IMR-90 (cell line): Measurements from ENCODE around the gene DCD. TPM values are rescaled to one million over a fixed set of nuclear protein-coding genes. Genes with fewer than 3 reads are reported as not detected.

Source experiments
- ATAC-seq: fragments of 200-7000 bp; cut with Tn5 transposase; 2 replicates; pipeline ENCODE4 v1.9.1; 2020; ENCODE audit warnings: low read depth, mild to moderate bottlenecking, moderate library complexity
- BruUV-seq: library from RNA; stranded (reverse); fragments of 400-500 nt; replicated peaks from 2 replicates; lab custom pipeline; 2021; lab: Mats Ljungman, UMichigan
- CTCF ChIA-PET: fragments of 300-600 bp; formaldehyde crosslinking; extraction: SDS; loops from one replicate; lab custom pipeline; 2021; ENCODE audit warnings: antibody characterized with exemption; lab: Yijun Ruan, JAX
- POLR2A ChIA-PET: fragments of 300-600 bp; sonication (Branson Sonifier 250); formaldehyde crosslinking; loops from one replicate; lab custom pipeline; 2022; ENCODE audit warnings: antibody characterized with exemption; ENCODE audit not compliant: unreplicated experiment; lab: Charles Lee
- DNase-seq: peaks from one replicate; pipeline ENCODE4 v3.0.0; 2013
- H2AFZ ChIP-seq: replicated peaks from 2 replicates; pipeline ENCODE3; 2013; ENCODE audit warnings: low read length, mild to moderate bottlenecking; ENCODE audit not compliant: poor library complexity
- H2AK5ac ChIP-seq: 2 replicates; pipeline ENCODE4 v1.6.1; 2013; ENCODE audit warnings: low read depth, low read length, inconsistent platforms
- H2AK9ac ChIP-seq: replicated peaks from 2 replicates; pipeline ENCODE3; 2013; ENCODE audit warnings: mild to moderate bottlenecking, low read depth, low read length, moderate library complexity; ENCODE audit not compliant: poor library complexity
- H2BK120ac ChIP-seq: 2 replicates; pipeline ENCODE4 v1.6.1; 2013; ENCODE audit warnings: low read depth, low read length, inconsistent platforms
- H2BK15ac ChIP-seq: 3 replicates; pipeline ENCODE4 v1.6.1; 2013; ENCODE audit warnings: low read depth, low read length, inconsistent platforms
- H2BK20ac ChIP-seq: 2 replicates; pipeline ENCODE4 v1.6.1; 2013; ENCODE audit warnings: low read depth, mild to moderate bottlenecking, inconsistent platforms, low read length, moderate library complexity
- H2BK5ac ChIP-seq: 2 replicates; pipeline ENCODE4 v1.6.1; 2013; ENCODE audit warnings: mild to moderate bottlenecking, low read depth, low read length, inconsistent platforms; ENCODE audit not compliant: poor library complexity, severe bottlenecking
- H3K14ac ChIP-seq: replicated peaks from 2 replicates; pipeline ENCODE4 v1.6.1; 2013; ENCODE audit warnings: low read depth, low read length, inconsistent platforms
- H3K18ac ChIP-seq: 2 replicates; pipeline ENCODE4 v1.6.1; 2013; ENCODE audit warnings: low read depth, low read length, control low read depth
- H3K23ac ChIP-seq: 2 replicates; pipeline ENCODE4 v1.6.1; 2013; ENCODE audit warnings: low read depth, low read length, inconsistent platforms
- H3K27ac ChIP-seq: 2 replicates; pipeline ENCODE4 v1.5.1; 2013; ENCODE audit warnings: mild to moderate bottlenecking, control low read depth, low read length; ENCODE audit not compliant: insufficient read depth
- H3K27me3 ChIP-seq: 2 replicates; pipeline ENCODE4 v1.6.1; 2013; ENCODE audit warnings: low read length; ENCODE audit not compliant: control insufficient read depth, insufficient read depth
- H3K36me3 ChIP-seq: 2 replicates; pipeline ENCODE4 v1.6.1; 2013; ENCODE audit warnings: low read length, mixed read lengths; ENCODE audit not compliant: control insufficient read depth, insufficient read depth
- H3K4ac ChIP-seq: 2 replicates; pipeline ENCODE4 v1.6.1; 2013; ENCODE audit warnings: low read depth, low read length, inconsistent platforms
- H3K4me1 ChIP-seq: 2 replicates; pipeline ENCODE4 v1.6.1; 2013; ENCODE audit warnings: low read length, mixed read lengths; ENCODE audit not compliant: control insufficient read depth, insufficient read depth
- H3K4me2 ChIP-seq: 2 replicates; pipeline ENCODE4 v1.6.1; 2013; ENCODE audit warnings: low read depth, mild to moderate bottlenecking, control low read depth, low read length, moderate library complexity
- H3K4me3 ChIP-seq: 2 replicates; pipeline ENCODE4 v1.5.1; 2013; ENCODE audit warnings: low read depth, mild to moderate bottlenecking, control low read depth, low read length, moderate library complexity; ENCODE audit not compliant: insufficient read depth
- H3K56ac ChIP-seq: 2 replicates; pipeline ENCODE4 v1.6.1; 2013; ENCODE audit warnings: low read length, inconsistent platforms; ENCODE audit not compliant: insufficient read depth; ENCODE audit errors: extremely low read depth
- H3K79me1 ChIP-seq, 2 experiments: 2 replicates each; pipeline ENCODE4 v1.6.1; 2013; ENCODE audit warnings: low read length in 2 of 2, inconsistent platforms in 1 of 2, low read depth in 1 of 2
- H3K9ac ChIP-seq: 2 replicates; pipeline ENCODE4 v1.6.1; 2013; ENCODE audit warnings: low read depth, low read length, control low read depth
- H3K9me1 ChIP-seq: 2 replicates; pipeline ENCODE4 v1.6.1; 2013; ENCODE audit warnings: low read length, inconsistent platforms; ENCODE audit not compliant: insufficient read depth
- H3K9me3 ChIP-seq: 2 replicates; pipeline ENCODE4 v1.6.1; 2013; ENCODE audit warnings: low read length; ENCODE audit not compliant: control insufficient read depth, insufficient read depth
- H4K20me1 ChIP-seq: 2 replicates; pipeline ENCODE4 v1.6.1; 2013; ENCODE audit warnings: low read length, inconsistent platforms; ENCODE audit not compliant: insufficient read depth
- H4K5ac ChIP-seq: 2 replicates; pipeline ENCODE4 v1.6.1; 2013; ENCODE audit warnings: mild to moderate bottlenecking, low read depth, low read length, control low read depth
- H4K8ac ChIP-seq, 2 experiments: 2 replicates each; pipeline ENCODE4 v1.6.1; 2013; ENCODE audit warnings: low read depth in 2 of 2, low read length in 2 of 2, control low read depth in 1 of 2, inconsistent platforms in 1 of 2
- H4K91ac ChIP-seq: 2 replicates; pipeline ENCODE4 v1.6.1; 2013; ENCODE audit warnings: low read depth, low read length, inconsistent platforms; ENCODE audit not compliant: insufficient read depth
- CHD1 ChIP-seq: IDR thresholded peaks from 2 replicates; pipeline ENCODE4 v1.6.1; 2012; ENCODE audit warnings: low read depth, low read length, improper control_type of control experiment
- POLR2A ChIP-seq: IDR thresholded peaks from 2 replicates; pipeline ENCODE4 v1.6.1; 2012; ENCODE audit warnings: mild to moderate bottlenecking, low read depth, low read length
- RFX5 ChIP-seq: IDR thresholded peaks from 2 replicates; pipeline ENCODE4 v1.8.0; 2012; ENCODE audit warnings: low read depth, mild to moderate bottlenecking, low read length, moderate library complexity
- SMC3 ChIP-seq: fragments of 150-350 bp; IDR thresholded peaks from 2 replicates; pipeline ENCODE4 v1.6.1; 2016; ENCODE audit warnings: low read depth, mild to moderate bottlenecking, antibody characterized with exemption, low read length, moderate library complexity
- USF2 ChIP-seq: fragments of 150-350 bp; IDR thresholded peaks from 2 replicates; pipeline ENCODE4 v1.6.1; 2017; ENCODE audit warnings: mild to moderate bottlenecking, antibody characterized with exemption, low read length, low read depth
- WGBS, 2 experiments: methylation state at CpG; one replicate each; pipeline versions ENCODE4 v1.1.5 to v1.1.7; 2013; ENCODE audit warnings: missing lambda C conversion rate in 2 of 2; ENCODE audit not compliant: insufficient read length in 1 of 2; ENCODE audit errors: extremely low coverage in 2 of 2; 5-methylcytosine and 5-hydroxymethylcytosine counted together
- dilution Hi-C: fragments of 300-500 bp; cut with HindIII; formaldehyde crosslinking; loops from one replicate; pipeline ENCODE4 v1.14.3; 2018; ENCODE audit warnings: low sequenced_read_pairs; ENCODE audit not compliant: unreplicated experiment
- in situ Hi-C: fragments of 300-500 bp; cut with MboI; formaldehyde crosslinking; loops from 3 replicates; pipeline ENCODE4 v1.14.3; 2019; ENCODE audit warnings: low sequenced_read_pairs, inconsistent platforms, mixed read lengths
- intact Hi-C: fragments of 100-400 bp; cut with micrococcal nuclease; formaldehyde crosslinking; loops from 2 replicates; pipeline ENCODE4 v1.10.0; 2022
- polyA plus RNA-seq, 3 experiments: library from polyadenylated mRNA; depleted of rRNA; stranded (reverse); fragments of >200 nt; gene quantifications; 2 replicates each; pipeline ENCODE4 v1.2.3, GENCODE V29; 2012; ENCODE audit warnings: low replicate concordance in 1 of 3
- total RNA-seq: library from RNA; depleted of rRNA; stranded (reverse); fragments of >200 nt; gene quantifications from 2 replicates; pipeline ENCODE4 v1.2.3, GENCODE V29; 2012

DCD gene
- total and polyA plus RNA-seq, 2 of the 4 experiments (the other 2 are of a cell fraction), result not detected

- no peak for DNase-seq
- H3K4me2 ChIP-seq, result no peak overlapping the region
- H2BK20ac ChIP-seq, result no peak overlapping the region
- no peak overlapping the region for H2AK5ac ChIP-seq
- no peak overlapping the region for H4K91ac ChIP-seq
- H3K4me3 ChIP-seq, result no peak overlapping the region
- H2BK15ac ChIP-seq, result no peak overlapping the region
- H3K27me3 ChIP-seq, result peaks cover 2% of the 10 kb centered on the region; the same call in 1 of the 2 replicates
- H2AK9ac ChIP-seq, result no peak overlapping the region
- in situ Hi-C loops, result no loop called here
- H3K18ac ChIP-seq, result no peak overlapping the region
- POLR2A ChIA-PET, result no interaction called here
- TF ChIP-seq POLR2A, result no peak
- no peak for TF ChIP-seq CHD1
- no peak for TF ChIP-seq RFX5
- no peak for TF ChIP-seq SMC3
- TF ChIP-seq USF2, result no peak
- no peaks in the 10 kb centered on the region for H4K20me1 ChIP-seq
- H2BK5ac ChIP-seq, result no peak overlapping the region
- no TSS peak for BruUV-seq
- H4K8ac ChIP-seq, result no peak overlapping the region
- H3K9ac ChIP-seq, result no peak overlapping the region
- 80% methylated on average over 1 of the region's 5 CpGs; no CpG with 5 or more reads in 1 of the 2 experiments for WGBS, 2 experiments
- H3K4me1 ChIP-seq, result no peaks in the 10 kb centered on the region
- no peak overlapping the region for H3K23ac ChIP-seq
- no peak overlapping the region for H4K5ac ChIP-seq
- ATAC-seq, result no peak
- H3K56ac ChIP-seq, result no peak overlapping the region
- no peaks in the 10 kb centered on the region for H3K9me3 ChIP-seq
- H3K4ac ChIP-seq, result no peak overlapping the region
- H2BK120ac ChIP-seq, result no peak overlapping the region
- H3K36me3 ChIP-seq, result no peaks in the 10 kb centered on the region
- no peak overlapping the region for H2AFZ ChIP-seq
- intact Hi-C loops, result loop anchor here (5.0 kb wide), 1 partner anchor 353 kb away; no protein-coding TSS in a partner anchor
- CTCF ChIA-PET, result interaction anchor here (1.6 kb wide), 1 partner anchor 24 kb away, joined by 5 read pairs; no protein-coding TSS in a partner anchor
- dilution Hi-C loops, result no loop called here
- no peaks in the 10 kb centered on the region for H3K79me1 ChIP-seq
- no peak overlapping the region for H3K27ac ChIP-seq
- H3K9me1 ChIP-seq, result no peaks in the 10 kb centered on the region
- no peak overlapping the region for H3K14ac ChIP-seq
These were observed 44.3 kb downstream of the DCD start for GRCh38 chr12:54603872-54604271.
